HepG2 (cell line): ENCODE data around the gene SEMA4F.

Experiments
- ESRRA ChIP-seq: sonication (generic); formaldehyde crosslinking; IDR thresholded peaks from 2 replicates; pipeline ENCODE4 v1.5.1; 2020; ENCODE audit warnings: mild to moderate bottlenecking, low read depth, missing genetic modification reagents
- KLF16 ChIP-seq, 2 experiments: sonication (generic) in 1 of 2; formaldehyde crosslinking in 1 of 2; IDR thresholded peaks; 2 replicates each; pipeline versions ENCODE4 v1.6.1 to v1.8.0; 2016 to 2023; ENCODE audit warnings: missing genetic modification reagents in 2 of 2, missing compliant biosample characterization in 1 of 2

- TF ChIP-seq ESRRA (CRISPR knock-in tag), result no peak
- no peak for TF ChIP-seq KLF16 (CRISPR knock-in tag; IDR thresholded peaks at IDR 0.05)
Measured at GRCh38 chr2:74655579-74655978, 1.5 kb downstream of the SEMA4F start.
